ENCODE measurements around the gene KCNAB1. TPM values are rescaled to one million over a fixed set of nuclear protein-coding genes. Genes with fewer than 3 reads are reported as not detected.

Gene KCNAB1
- total RNA-seq, result 11.7 TPM in 1 of 2 replicates, not detected in the other
- polyA plus RNA-seq, result 0.05 and 0.21 TPM in 2 replicates
- polyA plus RNA-seq (2011; cell fraction: cytosol; rRNA removed), result 0.03 and 0.10 TPM in 2 replicates
- not detected in 2 replicates for polyA plus RNA-seq (2011; cell fraction: nucleus; rRNA removed)
- polyA plus RNA-seq (2012), result 0.16 and 0.28 TPM in 2 replicates
- polyA minus RNA-seq, result not detected in 2 replicates
- not detected for polyA minus RNA-seq (2011; cell fraction: cytosol; rRNA and poly(A)+ RNA removed)
- polyA minus RNA-seq (2011; cell fraction: nucleus; rRNA and poly(A)+ RNA removed), result 0.14 TPM in 1 of 2 replicates, not detected in the other
- Bru-seq, nascent RNA, result percentile 9 among the genes with signal in this experiment
- percentile 42 among the genes with signal in this experiment for BruChase-seq, experiment 1, labeled RNA remaining after a 6-hour chase
- BruChase-seq, experiment 2, labeled RNA remaining after a 2-hour chase, result percentile 41 among the genes with signal in this experiment
- long read RNA-seq, full-length matches to known transcripts, result 14 of 86 reads
- long read RNA-seq, partial matches to known transcripts, result 68 of 86 reads
- long read RNA-seq, other reads (novel, unspliced or antisense), result 4 of 86 reads

DNA sequence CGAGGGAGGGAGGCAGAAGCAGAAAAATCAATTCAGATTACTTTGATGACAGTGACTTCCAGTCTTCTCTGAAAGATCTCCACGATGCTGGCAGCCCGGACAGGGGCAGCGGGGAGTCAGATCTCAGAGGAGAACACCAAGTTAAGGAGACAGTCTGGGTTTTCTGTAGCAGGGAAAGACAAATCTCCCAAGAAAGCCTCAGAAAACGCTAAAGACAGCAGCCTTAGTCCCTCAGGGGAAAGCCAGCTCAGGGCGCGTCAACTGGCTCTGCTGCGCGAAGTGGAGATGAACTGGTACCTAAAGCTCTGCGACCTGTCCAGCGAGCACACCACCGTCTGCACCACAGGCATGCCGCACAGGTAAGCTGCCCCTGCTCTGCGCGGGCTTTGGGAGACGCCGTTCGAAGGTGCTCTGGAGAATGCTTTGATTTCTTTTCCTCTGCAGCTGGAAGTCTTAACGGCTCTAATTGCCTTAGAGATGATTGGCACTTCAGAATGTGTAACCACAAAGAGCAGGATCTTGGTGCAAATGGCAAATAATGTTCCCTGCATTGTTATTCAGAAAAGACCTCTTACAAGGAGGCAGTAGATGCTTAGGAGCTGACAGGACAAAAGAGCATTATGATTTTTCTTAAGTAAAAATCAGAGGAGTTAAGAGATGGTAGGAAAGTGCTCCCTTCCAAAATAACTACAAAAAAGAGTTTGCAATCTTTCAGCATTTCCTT is at the start of gene KCNAB1:
TSS of gene KCNAB1 (plus strand) at position 51 of the 724 bp plus-strand sequence.
- no peak within 1 kb of the TSS for H3K9ac ChIP-seq (replicated peaks; ENCODE audit: extremely low read depth, insufficient read depth, low read length)
- no peaks in the 10 kb centered on the region for H3K4me1 ChIP-seq (ENCODE audit: control insufficient read depth, extremely low read depth, insufficient read depth, low read length)
- H3K9me3 ChIP-seq (replicated peaks; ENCODE audit: control insufficient read depth, insufficient read depth, low read length), result no peaks in the 10 kb centered on the region
- no peaks in the 10 kb centered on the region for H3K79me2 ChIP-seq (ENCODE audit: control insufficient read depth, insufficient read depth, low read length)
- no peak within 1 kb of the TSS for H3K4me3 ChIP-seq (replicated peaks in 1 of 3; ENCODE audit: insufficient read depth in 1 of 3, low read depth in 1 of 3, low read length in 3 of 3)
- TF ChIP-seq MYC (IDR thresholded peaks at IDR 0.05; ENCODE audit: low read depth, low read length), result no peak
- no peak for TF ChIP-seq EZH2 (IDR thresholded peaks at IDR 0.05; ENCODE audit: borderline replicate concordance, low read depth, low read length, severe bottlenecking)
- TF ChIP-seq FOS (IDR thresholded peaks at IDR 0.05; ENCODE audit: borderline replicate concordance, insufficient read depth, low read length), result no peak
- no peak for TF ChIP-seq JUN (IDR thresholded peaks at IDR 0.05; ENCODE audit: borderline replicate concordance, insufficient read depth, insufficient read length, low read depth)
- TF ChIP-seq GATA2 (IDR thresholded peaks at IDR 0.05; ENCODE audit: insufficient read depth, insufficient read length, low read depth, low read length), result no peak
- TF ChIP-seq, protein P1, sequence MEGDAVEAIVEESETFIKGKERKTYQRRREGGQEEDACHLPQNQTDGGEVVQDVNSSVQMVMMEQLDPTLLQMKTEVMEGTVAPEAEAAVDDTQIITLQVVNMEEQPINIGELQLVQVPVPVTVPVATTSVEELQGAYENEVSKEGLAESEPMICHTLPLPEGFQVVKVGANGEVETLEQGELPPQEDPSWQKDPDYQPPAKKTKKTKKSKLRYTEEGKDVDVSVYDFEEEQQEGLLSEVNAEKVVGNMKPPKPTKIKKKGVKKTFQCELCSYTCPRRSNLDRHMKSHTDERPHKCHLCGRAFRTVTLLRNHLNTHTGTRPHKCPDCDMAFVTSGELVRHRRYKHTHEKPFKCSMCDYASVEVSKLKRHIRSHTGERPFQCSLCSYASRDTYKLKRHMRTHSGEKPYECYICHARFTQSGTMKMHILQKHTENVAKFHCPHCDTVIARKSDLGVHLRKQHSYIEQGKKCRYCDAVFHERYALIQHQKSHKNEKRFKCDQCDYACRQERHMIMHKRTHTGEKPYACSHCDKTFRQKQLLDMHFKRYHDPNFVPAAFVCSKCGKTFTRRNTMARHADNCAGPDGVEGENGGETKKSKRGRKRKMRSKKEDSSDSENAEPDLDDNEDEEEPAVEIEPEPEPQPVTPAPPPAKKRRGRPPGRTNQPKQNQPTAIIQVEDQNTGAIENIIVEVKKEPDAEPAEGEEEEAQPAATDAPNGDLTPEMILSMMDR (IDR thresholded peaks at IDR 0.05; ENCODE audit: extremely low read depth in 1 of 2, insufficient read depth in 1 of 2, low read depth in 1 of 2, low read length in 2 of 2), result no peak
- TF ChIP-seq POLR2AphosphoS5 (IDR thresholded peaks at IDR 0.05; ENCODE audit: insufficient read depth, low read depth, low read length), result no peak
- TF ChIP-seq POLR2A (IDR thresholded peaks at IDR 0.05; ENCODE audit: low read depth, low read length), result no peak
- no peaks in the 10 kb centered on the region for H3K9me1 ChIP-seq (replicated peaks; ENCODE audit: control insufficient read depth, extremely low read depth, insufficient read depth, low read length)
- no TSS peak for BruUV-seq (replicated peaks)
- no peaks in the 10 kb centered on the region for H4K20me1 ChIP-seq (replicated peaks; ENCODE audit: control insufficient read depth, extremely low read depth, insufficient read depth, low read length)
- H2AFZ ChIP-seq (ENCODE audit: low read depth, low read length), result no peak within 1 kb of the TSS
- dilution Hi-C loops (cut with MboI; ENCODE audit: extremely low pct_ligation_motif_present, low sequenced_read_pairs), result no loop called here
- FAIRE-seq (no peak), DNase-seq (ENCODE audit: low read depth, low spot score) (no peak)
- intact Hi-C loops (cut with micrococcal nuclease), result no loop called here
- peaks cover 12 to 22% of the 10 kb centered on the region in 2 experiments for H3K27me3 ChIP-seq (ENCODE audit: control insufficient read depth in 2 of 2, insufficient read depth in 2 of 2, low read length in 2 of 2)
- no peak within 1 kb of the TSS for H3K27ac ChIP-seq (ENCODE audit: insufficient read depth, low read depth, low read length)
- H3K4me2 ChIP-seq (ENCODE audit: insufficient read depth, low read length), result no peak within 1 kb of the TSS
- CTCF ChIA-PET, result interaction anchor here (1.0 to 1.9 kb wide), 2 partner anchors 18 to 25 kb away, joined by 3 to 4 read pairs; no protein-coding TSS in a partner anchor
- POLR2A ChIA-PET, result no interaction called here
- H3K36me3 ChIP-seq (ENCODE audit: control insufficient read depth in 2 of 2, extremely low read depth in 1 of 2, insufficient read depth in 2 of 2, low read length in 2 of 2), result no peaks in the 10 kb centered on the region

Data from endothelial cell of umbilical vein (primary cell).